Large intestine (tissue), 3 donors: ENCODE data around the gene GCSAM. TPM values are rescaled to one million over a fixed set of nuclear protein-coding genes. Genes with fewer than 3 reads are reported as not detected.

Experiments used
- DNase-seq, 2 donors: peaks; one replicate each; pipeline versions ENCODE4 v3.0.0 to v3.0.0-alpha.2; 2013
- H3K27ac ChIP-seq: one replicate; pipeline ENCODE4 v1.5.1; 2013; ENCODE audit warnings: low read length
- H3K27me3 ChIP-seq: 2 replicates; pipeline ENCODE4 v1.6.1; 2013; ENCODE audit warnings: low read length; ENCODE audit not compliant: control insufficient read depth, insufficient read depth
- H3K36me3 ChIP-seq: 2 replicates; pipeline ENCODE4 v1.6.1; 2013; ENCODE audit warnings: low read length; ENCODE audit not compliant: control insufficient read depth, insufficient read depth
- H3K4me1 ChIP-seq: one replicate; pipeline ENCODE4 v1.6.1; 2013; ENCODE audit warnings: low read length; ENCODE audit not compliant: control insufficient read depth, insufficient read depth
- H3K4me3 ChIP-seq: one replicate; pipeline ENCODE4 v1.5.1; 2013; ENCODE audit warnings: low read length
- H3K9me3 ChIP-seq: one replicate; pipeline ENCODE4 v1.6.1; 2013; ENCODE audit warnings: mild to moderate bottlenecking, low read depth, low read length, moderate library complexity; ENCODE audit not compliant: control insufficient read depth
- WGBS: methylation state at CpG from one replicate; pipeline ENCODE4 v1.1.5; 2013; ENCODE audit warnings: low lambda C conversion rate; ENCODE audit not compliant: insufficient coverage; 5-methylcytosine and 5-hydroxymethylcytosine counted together
- polyA plus RNA-seq: library from polyadenylated mRNA; unstranded; fragments of 120-200 nt; gene quantifications from one replicate; pipeline ENCODE4 v1.2.1, GENCODE V29; 2013

The GCSAM gene
- polyA plus RNA-seq, 1 donor: 3.7 TPM

- Histone ChIP-seq H3K9me3 (no peaks in the 10 kb centered on the region), H3K27ac (no peak overlapping the region), H3K27me3 (no peaks in the 10 kb centered on the region), H3K4me3 (no peak overlapping the region), H3K36me3 (no peaks in the 10 kb centered on the region), H3K4me1 (no peaks in the 10 kb centered on the region)
- no peak for DNase-seq
- 100% methylated on average over 1 of the region's 1 CpG for WGBS
Observed at GRCh38 chr3:112140584-112140983, 7.5 kb upstream of the GCSAM start.

- Histone ChIP-seq H3K27ac (no peak overlapping the region), H3K4me3 (no peak overlapping the region), H3K27me3 (no peaks in the 10 kb centered on the region), H3K4me1 (no peaks in the 10 kb centered on the region), H3K36me3 (no peaks in the 10 kb centered on the region), H3K9me3 (no peaks in the 10 kb centered on the region)
- no CpG with 5 or more reads among the region's 1 CpG for WGBS
- DNase-seq: no peak
Observed at GRCh38 chr3:112138219-112138969, 5.3 kb upstream of the GCSAM start.

DNA sequence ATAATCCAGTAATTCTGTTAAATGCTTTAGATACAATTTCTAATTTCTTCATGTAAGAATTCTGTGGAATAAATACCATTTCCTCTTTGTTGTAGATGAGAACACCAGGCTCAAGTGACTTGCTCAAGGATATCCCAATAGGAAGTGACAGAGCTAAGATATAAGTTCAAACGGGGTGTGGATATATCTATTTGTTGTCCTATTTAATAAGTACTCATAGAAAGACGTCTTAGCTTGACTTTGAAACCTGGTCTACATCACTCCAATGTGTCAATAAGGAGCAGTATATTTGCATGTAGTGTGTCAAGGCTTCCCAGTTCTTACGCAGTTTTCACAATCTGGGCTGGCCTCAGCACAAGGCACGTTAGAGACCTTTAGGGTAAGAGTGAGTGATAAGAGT, 4.7 kb upstream of the GCSAM start:
- Histone ChIP-seq H3K36me3 (no peaks in the 10 kb centered on the region), H3K4me1 (no peaks in the 10 kb centered on the region), H3K9me3 (no peaks in the 10 kb centered on the region), H3K27ac (no peak overlapping the region), H3K4me3 (no peak overlapping the region), H3K27me3 (no peaks in the 10 kb centered on the region)
- WGBS: no CpG with 5 or more reads among the region's 4 CpGs
- DNase-seq: no peak

GRCh38 chr3:112136959-112137693, 4.1 kb upstream of the GCSAM start:
- peak; percentile 23 to 48 for DNase-seq
- Histone ChIP-seq H3K27me3 (no peaks in the 10 kb centered on the region), H3K36me3 (no peaks in the 10 kb centered on the region), H3K4me3 (no peak overlapping the region), H3K4me1 (no peaks in the 10 kb centered on the region), H3K27ac (no peak overlapping the region), H3K9me3 (no peaks in the 10 kb centered on the region)
- 40% methylated on average over 2 of the region's 5 CpGs for WGBS

DNA sequence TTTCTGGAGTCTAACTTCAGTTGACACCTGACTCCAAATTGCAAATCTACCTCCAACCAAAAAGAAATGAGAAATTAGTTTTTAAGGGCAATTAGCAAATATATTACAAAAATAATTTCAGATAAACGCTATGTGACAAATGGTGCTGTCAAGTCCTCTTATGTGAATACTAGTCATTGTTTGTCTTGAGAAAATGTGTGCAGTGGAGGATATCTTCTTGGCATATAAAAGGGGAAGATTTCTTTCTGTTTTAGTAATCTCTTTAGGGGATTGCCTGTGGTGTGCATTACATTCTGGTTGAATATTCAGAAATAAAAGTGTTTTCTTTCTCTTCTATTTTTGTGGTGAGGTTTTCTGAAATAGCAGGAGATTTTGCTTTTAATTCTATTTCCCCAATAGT, 3.0 kb upstream of the GCSAM start:
- no peak overlapping the region for H3K27ac ChIP-seq
- DNase-seq: no peak
- no peaks in the 10 kb centered on the region for H3K27me3 ChIP-seq
- H3K4me1 ChIP-seq: no peaks in the 10 kb centered on the region
- no CpG with 5 or more reads among the region's 1 CpG for WGBS
- H3K4me3 ChIP-seq: no peak overlapping the region
- no peaks in the 10 kb centered on the region for H3K9me3 ChIP-seq
- no peaks in the 10 kb centered on the region for H3K36me3 ChIP-seq

DNA sequence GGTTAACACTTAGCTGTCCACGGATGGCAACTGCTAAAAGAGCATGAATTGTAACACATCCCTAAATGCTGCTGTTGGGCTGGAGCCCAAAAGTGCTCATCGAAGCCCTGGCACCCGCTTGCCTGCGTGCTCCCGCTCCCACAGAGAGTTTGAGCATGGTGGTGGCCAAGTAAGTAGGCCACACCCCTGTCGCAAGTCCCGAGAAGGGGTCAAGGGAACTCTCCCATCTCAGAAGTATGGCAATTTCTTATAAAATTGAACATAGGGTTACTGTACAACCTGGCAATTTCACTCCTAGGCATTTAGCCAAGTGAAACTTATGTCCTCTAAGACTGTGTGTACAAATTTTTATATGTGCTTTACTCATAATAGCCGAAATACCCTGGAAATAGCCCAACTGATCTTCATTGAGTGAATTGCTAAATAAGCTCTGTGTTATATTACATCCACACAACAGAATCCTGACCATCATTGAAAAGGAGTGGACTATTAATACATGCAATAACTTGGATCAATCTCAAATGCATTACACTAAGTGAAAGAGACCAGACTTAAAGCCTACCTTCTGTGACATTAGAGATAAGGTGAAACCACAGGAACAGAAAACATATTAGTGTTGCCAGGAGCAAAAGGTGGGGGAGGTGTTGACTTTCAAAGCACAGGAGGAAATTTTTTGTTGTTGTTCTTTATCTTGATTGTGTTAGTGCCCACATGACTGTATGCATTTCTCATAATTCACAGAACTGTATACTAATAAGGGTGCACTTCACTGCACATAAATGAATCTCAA, 1.5 kb upstream of the GCSAM start:
- no peaks in the 10 kb centered on the region for H3K36me3 ChIP-seq
- no peaks in the 10 kb centered on the region for H3K4me1 ChIP-seq
- no peak overlapping the region for H3K27ac ChIP-seq
- H3K9me3 ChIP-seq: no peaks in the 10 kb centered on the region
- DNase-seq: no peak
- H3K27me3 ChIP-seq: no peaks in the 10 kb centered on the region
- no peak overlapping the region for H3K4me3 ChIP-seq
- WGBS: 80% methylated on average over 1 of the region's 8 CpGs

DNA sequence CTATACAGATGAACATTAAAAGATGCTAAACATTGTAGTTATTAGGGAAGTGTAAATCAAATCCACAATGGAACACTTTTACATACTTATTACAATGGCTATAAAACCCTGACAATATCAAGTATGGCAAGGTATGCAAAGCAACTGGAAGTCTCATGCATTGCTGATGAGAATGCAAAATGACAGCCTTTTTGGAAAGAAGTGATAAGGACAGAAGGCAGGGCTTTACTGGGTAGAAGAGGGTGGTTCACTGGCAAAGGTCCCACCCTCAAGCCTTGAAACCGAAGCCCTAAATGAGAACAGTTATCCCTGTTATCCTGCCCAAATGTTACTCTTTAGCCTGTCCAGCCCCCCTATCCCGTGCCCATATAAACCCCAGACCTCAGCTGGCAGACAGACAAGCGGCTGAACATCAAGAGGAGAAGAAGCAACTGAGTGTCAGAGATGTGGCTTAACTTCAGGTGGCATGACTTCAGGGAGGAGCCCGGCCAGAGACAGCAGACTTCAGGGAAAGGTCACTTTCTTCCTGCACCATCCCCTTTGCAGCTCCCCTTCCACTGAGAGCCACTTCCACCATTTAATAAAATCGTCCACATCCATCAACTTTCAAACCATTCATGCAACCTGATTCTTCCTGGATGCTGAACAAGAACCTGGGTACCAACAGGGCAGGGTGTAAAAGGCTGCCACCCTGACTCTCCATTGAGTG, 732 bp upstream of the GCSAM start:
- Histone ChIP-seq H3K27ac (no peak overlapping the region), H3K4me3 (no peak overlapping the region)
- no CpG with 5 or more reads among the region's 5 CpGs for WGBS

GRCh38 chr3:112132554-112132953, 494 bp downstream of the GCSAM start:
- no CpG with 5 or more reads among the region's 1 CpG for WGBS
- H3K27ac ChIP-seq: no peak overlapping the region

More for the DNA sequence above, 732 bp upstream of the GCSAM start:
- Histone ChIP-seq H3K9me3 (no peaks in the 10 kb centered on the region), H3K36me3 (no peaks in the 10 kb centered on the region), H3K4me1 (no peaks in the 10 kb centered on the region), H3K27me3 (no peaks in the 10 kb centered on the region)
- no peak for DNase-seq

GRCh38 chr3:112132088-112132487, 960 bp downstream of the GCSAM start:
- H3K27me3 ChIP-seq: no peaks in the 10 kb centered on the region
- no peak for DNase-seq
- WGBS: no CpG with 5 or more reads among the region's 3 CpGs
- no peaks in the 10 kb centered on the region for H3K36me3 ChIP-seq
- no peaks in the 10 kb centered on the region for H3K9me3 ChIP-seq
- no peaks in the 10 kb centered on the region for H3K4me1 ChIP-seq
- H3K27ac ChIP-seq: no peak overlapping the region
- no peak overlapping the region for H3K4me3 ChIP-seq

More at GRCh38 chr3:112132554-112132953, 494 bp downstream of the GCSAM start:
- H3K36me3 ChIP-seq: no peaks in the 10 kb centered on the region
- H3K9me3 ChIP-seq: no peaks in the 10 kb centered on the region
- no peaks in the 10 kb centered on the region for H3K27me3 ChIP-seq
- H3K4me1 ChIP-seq: no peaks in the 10 kb centered on the region
- DNase-seq: no peak
- H3K4me3 ChIP-seq: no peak overlapping the region

DNA sequence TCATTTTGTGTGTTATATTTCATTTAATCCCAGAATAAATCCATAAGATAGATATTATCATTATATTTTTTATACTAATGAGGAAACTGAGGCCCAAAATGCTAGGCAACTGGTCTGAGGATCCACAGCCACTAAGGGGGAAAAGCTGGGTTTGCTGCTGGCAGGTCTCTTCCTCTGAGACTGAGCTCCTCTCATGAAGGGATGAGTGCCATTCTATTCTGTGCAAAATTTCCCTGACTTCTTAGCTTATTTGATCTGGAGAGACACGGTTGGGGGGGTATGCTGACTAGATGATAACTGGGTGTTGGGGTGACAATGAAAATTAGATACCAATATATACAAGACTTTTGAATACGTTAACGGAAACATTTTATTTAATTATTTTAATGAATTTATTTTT, 1.9 kb downstream of the GCSAM start:
- WGBS: no CpG with 5 or more reads among the region's 3 CpGs
- Histone ChIP-seq H3K9me3 (no peaks in the 10 kb centered on the region), H3K4me1 (no peaks in the 10 kb centered on the region), H3K27me3 (no peaks in the 10 kb centered on the region), H3K27ac (no peak overlapping the region), H3K4me3 (no peak overlapping the region), H3K36me3 (no peaks in the 10 kb centered on the region)
- no peak for DNase-seq
